GM18870 (cell line): ENCODE results near the gene ITPKB.

Experiments
- ATAC-seq: cut with Tn5 transposase; IDR thresholded peaks from one replicate; pipeline ENCODE4 v1.9.1; 2021; ENCODE audit warnings: moderate library complexity; ENCODE audit not compliant: unreplicated experiment

ITPKB gene

DNA sequence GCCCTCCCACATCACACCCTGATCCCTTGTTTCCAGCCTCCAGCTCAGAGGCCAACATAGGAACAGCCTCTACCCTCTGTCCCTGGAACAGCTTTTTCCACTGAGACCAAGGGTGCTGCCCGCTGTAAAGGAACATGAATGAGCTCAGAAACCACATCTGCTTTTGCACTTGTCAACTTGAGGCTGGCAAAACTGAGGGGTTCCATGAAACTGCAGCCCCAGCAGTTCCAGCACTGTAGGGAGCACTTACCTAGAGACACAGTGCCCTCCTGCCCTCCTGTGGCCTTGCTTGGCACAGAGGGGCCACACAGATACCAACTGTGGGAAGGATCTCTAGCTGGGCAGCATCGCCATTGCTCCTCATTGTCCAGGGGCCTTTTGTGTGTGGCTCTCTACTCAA lies 51.7 kb downstream of the ITPKB start:
- ATAC-seq, result no peak

DNA sequence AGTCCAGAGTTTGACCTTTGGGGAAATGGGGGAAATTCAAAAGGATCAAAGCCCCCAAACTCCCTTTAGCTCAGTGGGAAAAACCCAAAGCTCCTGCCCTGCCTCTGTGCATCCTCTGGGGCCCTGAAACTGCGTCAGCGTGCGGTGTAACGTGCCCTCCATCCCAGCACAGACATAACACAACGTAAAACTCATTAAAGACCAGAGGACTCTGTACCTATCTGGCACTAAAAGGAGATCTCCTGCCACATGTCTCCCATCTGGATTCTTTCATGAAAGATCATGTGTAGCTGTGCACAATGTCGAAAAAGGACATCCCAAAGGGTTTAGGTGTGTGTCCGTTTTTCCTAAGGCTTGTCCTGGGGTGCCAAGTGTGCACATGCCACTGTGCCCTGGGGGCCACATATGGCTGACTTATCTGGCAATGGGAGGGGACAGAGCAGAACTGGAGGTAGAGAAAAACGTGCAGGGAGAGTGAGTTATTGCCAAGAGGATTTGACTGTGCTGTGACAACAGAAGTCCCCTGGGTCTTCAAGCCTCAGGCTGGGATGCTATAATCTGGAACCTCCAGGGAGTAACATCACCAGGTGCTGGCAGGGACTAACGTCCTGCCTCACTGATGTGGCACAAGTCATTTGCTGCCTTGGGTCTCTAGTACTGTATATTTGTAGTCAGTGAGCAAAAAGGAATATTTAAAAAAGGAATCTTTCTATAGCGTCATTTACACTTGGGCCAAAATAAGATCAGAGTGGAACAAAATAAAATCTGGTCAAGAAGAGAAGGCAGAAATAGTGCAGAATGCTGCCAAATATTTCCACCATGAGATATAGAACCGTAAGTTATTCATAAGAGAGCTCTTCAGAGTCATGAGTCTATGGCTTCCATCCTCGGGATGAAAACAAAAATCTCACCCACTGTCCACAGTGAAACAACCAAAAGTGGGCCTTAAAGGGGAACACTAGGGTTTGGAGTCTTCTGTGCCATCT lies 52.3 kb downstream of the ITPKB start:
- no peak for ATAC-seq

GRCh38 chr1:226685196-226685820 lies 53.8 kb downstream of the ITPKB start:
- no peak for ATAC-seq

- no peak for ATAC-seq
Observed at GRCh38 chr1:226684026-226684425, 55.1 kb downstream of the ITPKB start.

DNA sequence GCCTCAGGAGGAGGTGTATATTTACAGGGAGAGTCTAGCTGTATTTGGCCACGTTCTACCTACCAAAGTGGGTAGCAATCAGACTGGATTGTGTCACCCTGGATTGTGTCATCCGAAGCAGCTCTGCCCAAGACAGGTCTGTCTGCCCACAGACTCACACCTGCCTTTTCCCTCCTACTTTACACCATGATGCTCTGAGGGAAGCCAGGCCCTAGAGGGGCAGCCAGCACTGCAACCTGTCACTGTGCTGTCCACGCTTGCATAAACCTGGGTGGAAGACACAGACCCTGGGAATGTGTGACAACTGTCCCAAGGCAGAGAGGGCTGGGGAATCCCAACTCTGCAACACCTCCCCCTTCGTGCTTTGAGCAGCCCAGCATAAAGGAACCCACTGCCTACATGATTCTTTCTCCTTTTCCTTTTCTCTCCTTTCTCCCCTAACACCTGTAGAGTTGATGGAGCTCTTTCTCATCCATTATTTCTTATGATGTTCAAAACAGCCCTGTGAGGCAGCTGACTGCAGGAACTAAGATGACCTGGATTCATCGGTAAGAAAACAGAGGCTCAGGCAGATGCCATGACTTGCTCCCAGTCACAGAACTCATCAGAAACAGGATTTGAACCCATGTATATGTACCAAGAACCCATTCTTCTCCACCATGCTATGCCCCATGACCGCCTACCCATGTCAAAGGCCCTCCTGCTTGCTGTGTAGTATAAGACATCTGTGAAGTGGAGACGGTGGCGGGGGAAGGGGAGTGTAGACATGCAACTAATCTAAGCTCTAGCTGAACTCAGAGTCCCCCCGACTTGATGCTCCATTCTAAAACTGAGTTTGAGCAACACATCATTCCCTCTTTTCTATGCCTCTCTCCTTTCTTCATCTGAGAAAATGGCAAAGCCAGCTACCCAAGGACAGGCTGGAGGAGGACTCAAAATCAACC lies 55.9 kb downstream of the ITPKB start:
- ATAC-seq, result no peak

DNA sequence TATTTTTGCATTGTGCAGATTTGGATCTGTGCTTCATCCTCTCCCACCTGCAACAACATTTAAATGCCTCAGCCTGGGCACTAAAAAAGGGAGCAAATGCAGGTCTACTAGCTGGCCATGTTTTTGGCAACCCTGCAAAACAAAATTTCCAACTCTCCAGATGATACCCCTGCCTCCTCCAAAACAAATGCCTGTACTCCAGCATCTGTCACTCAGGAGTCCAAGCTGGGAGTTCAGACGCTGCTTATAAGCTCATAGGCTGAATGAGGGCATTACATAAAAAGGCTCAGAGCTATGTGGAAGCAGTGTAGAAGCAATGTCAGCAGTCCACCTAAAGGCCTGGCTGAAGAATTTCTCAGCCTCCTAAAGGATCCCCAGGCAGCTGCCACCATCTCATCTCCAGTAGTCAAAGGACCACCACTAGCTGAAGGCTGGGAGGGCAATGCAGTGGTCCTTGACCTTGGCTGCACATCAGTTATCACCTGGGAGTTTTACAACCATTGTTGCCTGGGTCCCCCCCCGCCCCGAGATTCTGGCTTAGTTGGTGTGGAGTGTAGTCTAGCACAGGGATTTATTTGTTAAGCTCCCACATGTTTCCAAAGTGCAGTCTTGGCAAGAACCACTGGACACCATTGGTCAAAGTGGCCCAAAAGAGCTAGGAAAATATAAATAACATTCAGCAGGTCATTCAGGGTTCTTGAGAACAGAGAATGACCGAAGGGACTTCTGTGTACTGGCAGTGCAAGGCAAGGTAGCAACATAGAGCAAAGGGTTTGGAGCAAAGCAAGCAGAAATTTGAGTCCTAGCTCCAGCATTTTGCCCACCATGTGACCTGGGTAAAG lies 57.2 kb downstream of the ITPKB start:
- ATAC-seq, result no peak

DNA sequence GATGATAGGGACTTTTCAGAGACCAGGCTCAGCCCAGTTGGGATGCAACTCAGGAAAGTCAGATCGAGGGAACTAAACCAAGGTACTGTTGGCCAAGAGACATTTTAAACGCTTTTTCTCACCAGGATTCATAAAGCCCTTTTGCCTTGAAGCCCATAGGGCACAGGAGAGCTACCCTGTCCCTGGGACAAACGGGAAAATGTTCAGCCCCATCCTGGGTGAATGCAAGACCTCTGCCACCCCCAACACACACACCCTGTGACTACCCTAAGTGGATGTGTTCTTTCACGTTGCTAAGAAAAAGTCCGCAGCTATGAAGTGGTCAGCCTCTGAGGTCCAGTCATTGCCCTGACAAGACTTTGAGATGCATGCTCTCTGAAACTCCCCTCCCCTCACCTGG lies 58.4 kb downstream of the ITPKB start:
- no peak for ATAC-seq

DNA sequence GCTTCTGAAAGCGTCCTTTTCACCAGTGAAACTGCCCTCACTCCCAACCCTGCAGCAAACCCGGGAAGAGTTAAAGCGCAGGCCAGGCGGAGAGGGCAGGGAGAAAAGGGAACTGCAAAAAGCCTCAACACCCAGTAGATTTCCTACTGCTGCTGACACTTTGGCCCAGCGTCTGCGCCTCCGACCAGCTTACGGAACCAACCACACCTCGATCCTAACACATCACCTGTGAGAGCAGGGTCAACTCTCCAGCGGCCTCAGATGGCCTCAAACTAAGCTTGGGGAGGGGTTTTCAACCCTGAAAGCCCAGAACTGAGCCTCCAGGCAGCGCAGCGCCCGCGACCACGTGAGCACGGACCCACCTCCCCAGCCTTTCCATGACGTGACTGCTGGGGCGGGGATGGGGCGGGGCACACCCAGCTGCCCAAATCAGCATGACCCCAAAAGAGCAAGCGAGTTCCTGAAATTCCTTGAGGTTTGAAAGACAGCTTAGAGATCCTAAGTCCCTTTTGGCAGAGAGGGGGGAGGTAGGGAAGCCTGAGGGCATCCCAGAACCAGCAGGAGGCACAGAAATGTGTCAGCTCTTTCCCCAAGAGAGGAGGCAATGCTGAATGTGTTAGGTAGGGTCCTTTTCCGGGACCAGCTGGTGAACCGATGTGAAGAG lies 59.1 kb downstream of the ITPKB start:
- no peak for ATAC-seq

DNA sequence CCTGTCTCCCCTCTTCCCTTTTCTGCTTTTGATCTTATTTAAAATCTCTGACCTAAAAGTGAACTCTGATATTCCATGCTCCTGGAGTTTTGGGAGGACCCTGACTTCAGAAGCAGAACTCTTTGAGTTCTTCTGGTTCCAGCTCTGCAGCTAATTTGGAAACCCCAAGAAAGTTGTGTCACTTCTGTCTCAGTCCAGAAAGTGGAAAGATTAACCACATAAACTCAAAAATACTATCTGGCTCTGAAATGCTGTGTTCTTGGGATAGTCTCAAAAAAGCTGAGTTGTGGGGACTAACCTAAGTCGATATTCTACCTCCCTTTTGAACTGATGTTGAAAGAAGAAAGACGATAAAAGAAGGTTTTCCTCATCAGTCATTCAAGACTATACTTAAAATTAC lies 59.8 kb downstream of the ITPKB start:
- no peak for ATAC-seq

- no peak for ATAC-seq
Observed at GRCh38 chr1:226678701-226679100, 60.4 kb downstream of the ITPKB start.

- no peak for ATAC-seq
Observed at GRCh38 chr1:226678251-226678650, 60.8 kb downstream of the ITPKB start.

GRCh38 chr1:226677027-226678020 lies 61.8 kb downstream of the ITPKB start:
- peak; percentile 33 for ATAC-seq

GRCh38 chr1:226676381-226676780 lies 62.7 kb downstream of the ITPKB start:
- ATAC-seq, result no peak

DNA sequence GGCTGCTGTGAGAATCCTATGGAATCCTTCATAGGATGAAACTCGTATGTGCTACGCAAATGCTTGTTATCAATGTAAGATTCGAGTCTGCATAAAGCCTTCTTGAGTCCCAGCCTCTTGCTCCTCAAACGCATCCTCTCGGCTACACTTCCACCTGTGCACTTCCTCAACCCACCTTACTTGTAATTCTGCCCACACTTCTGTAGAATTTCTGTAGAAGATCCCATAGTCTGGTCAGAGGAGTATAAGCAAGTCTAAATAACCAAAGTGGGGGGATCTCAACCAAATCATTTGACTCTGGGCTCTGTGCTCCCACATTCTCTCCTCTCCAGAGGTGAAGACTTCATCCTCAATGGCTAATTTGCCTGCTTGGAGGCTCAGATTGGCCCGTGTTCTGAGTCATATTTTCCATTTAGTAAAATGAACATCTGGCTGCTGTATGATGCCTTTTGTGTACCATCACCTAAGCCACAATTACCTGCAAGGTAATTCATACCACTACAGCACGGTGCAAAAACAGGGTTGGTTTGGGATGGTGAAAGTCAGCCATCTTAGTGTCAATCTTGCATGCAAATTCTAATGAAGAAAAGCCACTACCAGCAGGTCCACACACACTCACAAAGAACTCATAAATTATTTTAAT lies 63.2 kb downstream of the ITPKB start:
- no peak for ATAC-seq

- peak; percentile 73 for ATAC-seq
Observed at GRCh38 chr1:226674892-226675714, 64.0 kb downstream of the ITPKB start.

- ATAC-seq, result no peak
Observed at GRCh38 chr1:226672339-226672762, 66.7 kb downstream of the ITPKB start.

GRCh38 chr1:226671277-226671676 lies 67.8 kb downstream of the ITPKB start:
- ATAC-seq, result no peak
